ENCODE results near the gene LOXL4. TPM values are rescaled to one million over a fixed set of nuclear protein-coding genes. Genes with fewer than 3 reads are reported as not detected.

The LOXL4 gene
- total RNA-seq, 1 experiment from 2014 or later, result 0.13 TPM

GRCh38 chr10:98269435-98269912 lies 1.5 kb upstream of the LOXL4 start:
- Histone ChIP-seq H3T11ph (ENCODE audit: low read length) (no peak overlapping the region), H4K5ac (ENCODE audit: insufficient read length, low read depth, low read length) (no peak overlapping the region), H3K56ac (ENCODE audit: insufficient read length, low read depth, low read length) (no peak overlapping the region), H3K18ac (ENCODE audit: insufficient read length, low read depth, low read length) (no peak overlapping the region), H3K79me2 (ENCODE audit: insufficient read depth, low read length) (no peaks in the 10 kb centered on the region), H3K27ac (ENCODE audit: insufficient read length, low read depth, low read length) (no peak overlapping the region), H3K27me3 (ENCODE audit: insufficient read depth, low read length) (no peaks in the 10 kb centered on the region), H2BK12ac (ENCODE audit: insufficient read length, low read depth, low read length) (no peak overlapping the region), H2BK20ac (ENCODE audit: low read depth, low read length, poor library complexity, severe bottlenecking) (no peak overlapping the region), H3K4ac (ENCODE audit: low read depth, low read length) (no peak overlapping the region), H4K91ac (ENCODE audit: insufficient read length, low read depth, low read length) (no peak overlapping the region), H2BK5ac (ENCODE audit: insufficient read length, low read length) (no peak overlapping the region), H3K4me1 (ENCODE audit: insufficient read depth, low read length) (peaks cover 5% of the 10 kb centered on the region; the same call in 1 of the 2 replicates), H2AFZ (ENCODE audit: low read length) (no peak overlapping the region), H2AK5ac (ENCODE audit: insufficient read length, low read length) (no peak overlapping the region), H2BK15ac (ENCODE audit: low read depth, low read length) (no peak overlapping the region), H2BK120ac (ENCODE audit: low read depth, low read length, poor library complexity, severe bottlenecking) (no peak overlapping the region), H3K4me2 (ENCODE audit: insufficient read depth, insufficient read length, low read length) (no peak overlapping the region), H3K9ac (ENCODE audit: extremely low read depth, insufficient read length, low read length) (no peak overlapping the region), H3K9me3 (ENCODE audit: control insufficient read depth, low read depth, low read length) (no peaks in the 10 kb centered on the region), H3K23ac (ENCODE audit: insufficient read length, low read depth, low read length) (no peak overlapping the region), H4K8ac (replicated peaks; ENCODE audit: insufficient read length, low read depth, low read length) (no peak overlapping the region), H3K14ac (ENCODE audit: insufficient read depth, low read length) (no peak overlapping the region; the same call in 1 of the 2 replicates), H3K23me2 (ENCODE audit: insufficient read length, low read depth, low read length, poor library complexity, severe bottlenecking) (no peaks in the 10 kb centered on the region), H3K79me1 (ENCODE audit: insufficient read depth, low read depth, low read length, poor library complexity, severe bottlenecking) (no peaks in the 10 kb centered on the region), H4K20me1 (ENCODE audit: control insufficient read depth, insufficient read depth, insufficient read length) (no peaks in the 10 kb centered on the region)
- DNase-seq, result peak; percentile 60
- Mint-ChIP-seq H3K9me3 (no peaks in the 10 kb centered on the region), H3K4me3 (0 out of 5 replicates have a peak overlapping the region, but pooled peaks of 1 of the 2 experiments have one; percentile 67), H3K36me3 (ENCODE audit: insufficient read depth in 1 of 3, low read depth in 3 of 3) (no peaks in the 10 kb centered on the region), H3K27me3 (ENCODE audit: low read depth) (peaks cover 58% of the 10 kb centered on the region), H3K27ac (no peak overlapping the region), H3K4me1 (peaks cover 45 to 55% of the 10 kb centered on the region in 2 experiments)
- TF ChIP-seq CTCF (conservative IDR thresholded peaks at IDR 0.05), result no peak
- WGBS (ENCODE audit: extremely low coverage, insufficient read length, low lambda C conversion rate), result no CpG with 5 or more reads among the region's 8 CpGs

All from H9 (cell line).